Body of pancreas (tissue), 4 donors: ENCODE data around the gene RACK1. TPM values are rescaled to one million over a fixed set of nuclear protein-coding genes. Genes with fewer than 3 reads are reported as not detected.
A peak's percentile ranks its signal among the peaks of the same experiment; 100 is the strongest.

Experiments used
- ATAC-seq: fragments of 150-250 bp; one replicate; pipeline ENCODE4 v1.9.1; 2016
- DNase-seq, 4 donors: peaks; one replicate each; pipeline ENCODE4 v3.0.0-alpha.2; 2019
- H3K27ac ChIP-seq, 4 donors: fragments of 200-600 bp; sonication (generic); 1 replicate in 3 of 4; 2 replicates in 1 of 4; pipeline versions ENCODE4 v1.5.1 to v1.6.1; 2016 to 2019; ENCODE audit warnings: mild to moderate bottlenecking in 1 of 4, mixed read lengths in 1 of 4, moderate library complexity in 1 of 4
- H3K27me3 ChIP-seq, 2 donors: fragments of 200-600 bp; sonication (generic); one replicate each; pipeline ENCODE4 v1.6.0; 2016; ENCODE audit warnings: mild to moderate bottlenecking in 1 of 2
- H3K36me3 ChIP-seq, 2 donors: fragments of 200-600 bp; sonication (generic); replicated peaks in 1 of 2; 2 replicates each; pipeline ENCODE4 v1.5.1; 2016; ENCODE audit warnings: low read depth in 2 of 2; ENCODE audit not compliant: insufficient read depth in 1 of 2
- H3K4me1 ChIP-seq: fragments of 200-600 bp; sonication (generic); one replicate; pipeline ENCODE4 v1.6.0; 2016
- H3K4me3 ChIP-seq, 2 donors: fragments of 200-600 bp; sonication (generic); 1 replicate in 1 of 2; 2 replicates in 1 of 2; pipeline ENCODE4 v1.5.1; 2016 to 2019
- H3K9me3 ChIP-seq, 3 donors: fragments of 200-600 bp; sonication (generic); 1 replicate in 2 of 3; 2 replicates in 1 of 3; pipeline ENCODE4 v1.5.1; 2016
- POLR2A ChIP-seq, 3 donors: fragments of 450-650 bp; IDR thresholded peaks; one replicate each; pipeline ENCODE4 v1.6.1; 2016; ENCODE audit warnings: antibody characterized with exemption in 3 of 3, mild to moderate bottlenecking in 2 of 3
- WGBS, 2 donors: methylation state at CpG; one replicate each; pipeline ENCODE4 v1.1.5; 2017; 5-methylcytosine and 5-hydroxymethylcytosine counted together
- intact Hi-C: fragments of 100-400 bp; cut with DNase I; formaldehyde crosslinking; loops from one replicate; pipeline ENCODE4 v1.15.1; 2023
- total RNA-seq, 2 donors: library from RNA; depleted of rRNA; stranded (reverse); fragments of >200 nt; gene quantifications; one replicate each; pipeline ENCODE4 v1.1.0, GENCODE V29; 2016
- TF ChIP-seq, protein P1 (sequence below), 7 experiments: fragments of 450-650 bp in 4 of 7; fragments of 200-600 bp in 3 of 7; sonication (generic) in 3 of 7; IDR thresholded peaks; one replicate each; pipeline ENCODE4 v1.5.1; 2016 to 2019; ENCODE audit warnings: antibody characterized with exemption in 7 of 7

Gene RACK1
- total RNA-seq, 2 donors from 2014 or later: 1,136 to 1,977 TPM

DNA sequence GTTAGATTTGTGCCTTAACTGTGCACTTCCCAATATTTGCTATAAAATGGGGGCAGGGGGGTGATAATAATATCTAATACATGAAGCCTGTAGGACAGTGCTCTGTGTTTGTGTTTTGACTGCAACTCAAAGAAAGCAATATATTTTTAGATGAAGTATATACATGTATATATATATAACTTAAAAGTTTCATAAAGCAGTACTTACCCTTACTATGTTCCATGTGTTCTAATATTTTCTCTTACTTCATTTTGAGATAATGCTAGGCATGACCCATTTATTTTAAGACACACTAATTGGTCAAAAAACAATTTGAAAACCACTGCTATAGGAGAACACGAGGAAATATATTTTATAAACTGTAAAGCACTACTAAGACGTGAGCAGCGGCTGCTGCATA lies 14.9 kb upstream of the RACK1 start:
- Histone ChIP-seq H3K36me3 (peaks cover 0 to 4% of the 10 kb centered on the region in 2 donors), H3K4me1 (peaks cover 65% of the 10 kb centered on the region), H3K27ac (no peak overlapping the region), H3K9me3 (no peaks in the 10 kb centered on the region), H3K27me3 (no peaks in the 10 kb centered on the region), H3K4me3 (peak overlapping the region in 1 of 2 donors; percentile 7)
- 36 to 49% methylated on average over 3 of the region's 3 CpGs for WGBS, 2 donors
- intact Hi-C loops: no loop called here
- ATAC-seq (no peak), DNase-seq (no peak)
- TF ChIP-seq POLR2A (IDR thresholded peaks at IDR 0.05): no peak
- TF ChIP-seq, protein P1, sequence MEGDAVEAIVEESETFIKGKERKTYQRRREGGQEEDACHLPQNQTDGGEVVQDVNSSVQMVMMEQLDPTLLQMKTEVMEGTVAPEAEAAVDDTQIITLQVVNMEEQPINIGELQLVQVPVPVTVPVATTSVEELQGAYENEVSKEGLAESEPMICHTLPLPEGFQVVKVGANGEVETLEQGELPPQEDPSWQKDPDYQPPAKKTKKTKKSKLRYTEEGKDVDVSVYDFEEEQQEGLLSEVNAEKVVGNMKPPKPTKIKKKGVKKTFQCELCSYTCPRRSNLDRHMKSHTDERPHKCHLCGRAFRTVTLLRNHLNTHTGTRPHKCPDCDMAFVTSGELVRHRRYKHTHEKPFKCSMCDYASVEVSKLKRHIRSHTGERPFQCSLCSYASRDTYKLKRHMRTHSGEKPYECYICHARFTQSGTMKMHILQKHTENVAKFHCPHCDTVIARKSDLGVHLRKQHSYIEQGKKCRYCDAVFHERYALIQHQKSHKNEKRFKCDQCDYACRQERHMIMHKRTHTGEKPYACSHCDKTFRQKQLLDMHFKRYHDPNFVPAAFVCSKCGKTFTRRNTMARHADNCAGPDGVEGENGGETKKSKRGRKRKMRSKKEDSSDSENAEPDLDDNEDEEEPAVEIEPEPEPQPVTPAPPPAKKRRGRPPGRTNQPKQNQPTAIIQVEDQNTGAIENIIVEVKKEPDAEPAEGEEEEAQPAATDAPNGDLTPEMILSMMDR (IDR thresholded peaks at IDR 0.05): no peak

DNA sequence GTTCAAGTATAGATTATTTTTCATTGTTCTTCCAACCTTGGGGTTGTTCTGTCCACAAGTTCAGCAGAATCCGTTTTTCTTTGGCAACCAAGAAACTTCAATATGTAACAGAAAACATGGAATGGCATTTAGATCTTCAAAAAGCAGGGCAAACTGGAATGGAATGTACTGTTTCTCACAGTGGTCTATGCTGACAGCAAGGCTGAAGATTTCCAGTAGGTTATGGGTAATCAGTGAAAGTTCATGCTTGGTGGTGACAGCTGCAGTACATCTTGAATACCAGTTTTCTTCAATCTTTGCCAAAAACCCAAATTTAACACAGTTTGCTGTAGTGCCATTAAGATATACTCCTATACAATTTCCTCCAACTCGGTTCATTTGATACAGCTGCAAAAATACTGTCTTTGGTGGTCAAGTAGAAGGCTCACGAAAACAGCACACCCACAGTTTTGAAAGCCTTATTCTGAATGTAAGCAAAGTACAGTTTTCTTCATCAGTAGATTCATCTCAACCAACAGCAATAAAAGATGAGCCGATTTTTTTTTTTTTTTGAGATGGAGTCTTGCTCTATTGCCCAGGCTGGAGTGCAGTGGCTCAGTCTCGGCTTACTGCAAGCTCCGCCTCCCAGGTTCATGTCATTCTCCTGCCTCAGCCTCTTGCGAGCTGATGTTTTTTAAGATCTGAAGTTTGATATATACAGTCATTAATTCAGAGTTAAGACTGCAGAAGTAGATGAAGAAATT lies 12.3 kb upstream of the RACK1 start:
- TF ChIP-seq POLR2A (IDR thresholded peaks at IDR 0.05): no peak
- TF ChIP-seq, protein P1 (IDR thresholded peaks at IDR 0.05): no peak
- Histone ChIP-seq H3K9me3 (no peaks in the 10 kb centered on the region), H3K36me3 (peaks cover 0 to 4% of the 10 kb centered on the region in 2 donors), H3K4me3 (no peak overlapping the region), H3K4me1 (peaks cover 83% of the 10 kb centered on the region), H3K27ac (no peak overlapping the region), H3K27me3 (no peaks in the 10 kb centered on the region)
- intact Hi-C loops: no loop called here
- ATAC-seq: no peak
- 81 to 82% methylated on average over 7 of the region's 7 CpGs for WGBS, 2 donors
- DNase-seq: no peak

DNA sequence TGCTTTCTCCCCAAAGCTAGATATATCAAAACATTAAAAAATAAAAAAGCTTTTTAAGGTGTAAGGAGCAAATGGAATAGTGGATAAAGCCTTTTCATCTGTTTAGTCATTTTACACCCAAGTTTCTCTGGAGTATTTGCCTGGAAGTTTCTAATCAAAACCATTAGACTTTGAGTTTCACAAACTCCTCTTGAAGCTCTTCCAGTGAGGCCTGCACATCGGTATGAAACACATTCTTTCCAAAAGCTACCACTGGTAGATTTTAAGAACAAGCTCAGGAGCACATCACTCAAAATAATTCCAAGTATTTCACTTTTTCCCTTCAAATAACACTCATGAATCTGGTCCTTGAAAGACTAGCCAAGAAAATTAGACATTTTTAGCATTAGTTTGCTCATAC lies 11.6 kb upstream of the RACK1 start:
- no peak for TF ChIP-seq POLR2A (IDR thresholded peaks at IDR 0.05)
- TF ChIP-seq, protein P1 (IDR thresholded peaks at IDR 0.05): no peak
- 33 to 39% methylated on average over 1 of the region's 1 CpG for WGBS, 2 donors
- no peak for ATAC-seq
- Histone ChIP-seq H3K36me3 (peaks cover 0 to 4% of the 10 kb centered on the region in 2 donors), H3K4me1 (peaks cover 88% of the 10 kb centered on the region), H3K4me3 (no peak overlapping the region), H3K27me3 (no peaks in the 10 kb centered on the region), H3K9me3 (no peaks in the 10 kb centered on the region), H3K27ac (no peak overlapping the region)
- intact Hi-C loops: no loop called here
- no peak for DNase-seq

DNA sequence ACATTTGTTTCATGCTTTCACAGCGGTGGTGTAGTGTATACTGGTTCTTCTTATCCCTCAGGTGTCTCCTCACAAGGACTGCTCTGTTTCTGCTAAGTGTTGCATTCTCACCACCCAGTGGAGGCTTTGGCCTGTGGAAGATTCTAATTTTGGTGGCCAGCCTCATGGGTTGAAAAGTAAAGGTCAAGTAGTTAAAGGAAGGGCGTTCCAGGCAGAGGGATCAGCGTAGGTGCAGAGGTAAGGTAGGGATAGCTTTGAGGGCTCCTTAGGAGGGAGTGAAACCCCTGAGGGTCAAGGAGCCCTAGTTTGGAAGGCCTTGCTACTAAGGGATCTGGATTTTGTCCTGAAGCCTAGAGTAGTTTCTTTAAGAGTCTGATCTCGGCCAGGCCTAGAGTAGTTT lies 4.6 kb upstream of the RACK1 start:
- Histone ChIP-seq H3K9me3 (no peaks in the 10 kb centered on the region), H3K27ac (peak overlapping the region in 3 of 4 donors; percentile 48 to 95 (median 94)), H3K36me3 (no peaks in the 10 kb centered on the region), H3K4me1 (peaks cover 77% of the 10 kb centered on the region), H3K27me3 (no peaks in the 10 kb centered on the region), H3K4me3 (no peak overlapping the region)
- ATAC-seq (no peak), DNase-seq (no peak)
- intact Hi-C loops: no loop called here
- 61 to 83% methylated on average over 4 of the region's 4 CpGs for WGBS, 2 donors
- no peak for TF ChIP-seq POLR2A (IDR thresholded peaks at IDR 0.05)
- TF ChIP-seq, protein P1 (IDR thresholded peaks at IDR 0.05): no peak
